Astrocyte (in vitro differentiated cells and primary cell): ENCODE data around the gene DAAM2. TPM values are rescaled to one million over a fixed set of nuclear protein-coding genes. Genes with fewer than 3 reads are reported as not detected.
A peak's percentile ranks its signal among the peaks of the same experiment; 100 is the strongest.

Experiments used
- DNase-seq: peaks from one replicate; pipeline ENCODE4 v3.0.0-alpha.2; 2010; ENCODE audit warnings: low read depth
- FAIRE-seq: peaks from 2 replicates; lab custom pipeline; 2011; peaks lifted over from hg19 to GRCh38; lab: Jason Lieb, UNC
- H2AFZ ChIP-seq: 2 replicates; pipeline ENCODE4 v1.6.0; 2012; ENCODE audit warnings: low read depth, low read length, inconsistent platforms
- H3K27ac ChIP-seq: 2 replicates; pipeline ENCODE4 v1.5.1; 2011; ENCODE audit warnings: low read depth, low read length, inconsistent platforms
- H3K27me3 ChIP-seq: 2 replicates; pipeline ENCODE4 v1.6.0; 2011; ENCODE audit warnings: low read length, inconsistent platforms; ENCODE audit not compliant: insufficient read depth
- H3K36me3 ChIP-seq: 2 replicates; pipeline ENCODE4 v1.5.1; 2011; ENCODE audit warnings: low read length, inconsistent platforms; ENCODE audit not compliant: insufficient read depth
- H3K4me1 ChIP-seq: 2 replicates; pipeline ENCODE4 v1.5.1; 2011; ENCODE audit warnings: low read length, inconsistent platforms; ENCODE audit not compliant: insufficient read depth
- H3K4me2 ChIP-seq: 2 replicates; pipeline ENCODE4 v1.6.0; 2012; ENCODE audit warnings: low read length, inconsistent platforms
- H3K4me3 ChIP-seq: 2 replicates; pipeline ENCODE4 v1.5.1; 2011; ENCODE audit warnings: low read depth, mild to moderate bottlenecking, low read length, inconsistent platforms; ENCODE audit not compliant: insufficient read depth
- H3K79me2 ChIP-seq: 2 replicates; pipeline ENCODE4 v1.6.0; 2012; ENCODE audit warnings: mild to moderate bottlenecking, low read length, inconsistent platforms; ENCODE audit not compliant: insufficient read depth
- H3K9ac ChIP-seq: 2 replicates; pipeline ENCODE4 v1.6.0; 2012; ENCODE audit warnings: mild to moderate bottlenecking, low read length, inconsistent platforms
- H3K9me3 ChIP-seq: 2 replicates; pipeline ENCODE4 v1.5.1; 2012; ENCODE audit warnings: low read depth, mild to moderate bottlenecking, low read length, inconsistent platforms; ENCODE audit not compliant: insufficient read depth
- H4K20me1 ChIP-seq: 2 replicates; pipeline ENCODE4 v1.6.0; 2012; ENCODE audit warnings: low read length, inconsistent platforms; ENCODE audit not compliant: insufficient read depth
- H3K27ac Mint-ChIP-seq: one replicate; pipeline ENCODE4 v1.8.0; 2021; ENCODE audit warnings: mild to moderate bottlenecking, mixed read lengths; ENCODE audit not compliant: unreplicated experiment
- H3K27me3 Mint-ChIP-seq: one replicate; pipeline ENCODE4 v1.8.0; 2021; ENCODE audit warnings: low read depth, mixed read lengths; ENCODE audit not compliant: unreplicated experiment
- H3K36me3 Mint-ChIP-seq: one replicate; pipeline ENCODE4 v1.8.0; 2021; ENCODE audit warnings: low read depth, mixed read lengths; ENCODE audit not compliant: unreplicated experiment
- H3K4me1 Mint-ChIP-seq: one replicate; pipeline ENCODE4 v1.8.0; 2021; ENCODE audit warnings: low read depth, mixed read lengths; ENCODE audit not compliant: unreplicated experiment
- H3K4me3 Mint-ChIP-seq: one replicate; pipeline ENCODE4 v1.8.0; 2021; ENCODE audit warnings: mild to moderate bottlenecking, moderate library complexity, mixed read lengths; ENCODE audit not compliant: unreplicated experiment
- H3K9me3 Mint-ChIP-seq: one replicate; pipeline ENCODE4 v1.8.0; 2021; ENCODE audit warnings: mild to moderate bottlenecking, mixed read lengths; ENCODE audit not compliant: unreplicated experiment
- EZH2 ChIP-seq: IDR thresholded peaks from 2 replicates; pipeline ENCODE4 v1.6.1; 2012; ENCODE audit warnings: mild to moderate bottlenecking, low read length, inconsistent platforms; ENCODE audit not compliant: insufficient read depth
- total RNA-seq: library from RNA; stranded (reverse); gene quantifications from 2 replicates; pipeline ENCODE4 v1.2.1, GENCODE V29; 2021
- TF ChIP-seq, protein P1 (sequence below): IDR thresholded peaks from 2 replicates; pipeline ENCODE4 v1.5.1; 2011; ENCODE audit warnings: low read depth, mild to moderate bottlenecking, inconsistent platforms, low read length, moderate library complexity; ENCODE audit not compliant: insufficient read depth

DAAM2 gene
- total RNA-seq, 1 donor from 2014 or later, result 38.4 TPM

DNA sequence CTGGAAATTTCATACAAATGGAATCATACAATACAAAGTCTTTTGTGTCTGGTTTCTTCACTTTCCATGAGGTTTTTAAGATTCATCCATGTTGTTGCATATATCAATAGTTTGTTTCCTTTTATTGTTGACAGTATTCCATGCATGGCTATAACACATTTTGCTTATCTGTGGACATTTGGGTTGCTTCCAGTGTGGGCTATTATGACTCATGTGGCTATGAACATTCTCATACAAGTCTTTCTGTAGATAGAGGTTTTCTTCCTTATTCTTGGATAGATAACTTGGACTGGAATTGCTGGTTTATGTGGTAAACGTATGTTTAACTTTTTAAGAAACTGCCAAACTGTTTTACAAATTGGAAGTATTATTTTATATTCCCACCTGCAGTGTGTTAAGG lies 36.9 kb upstream of the DAAM2 start:
- Histone ChIP-seq H3K9ac (no peak overlapping the region), H4K20me1 (no peaks in the 10 kb centered on the region), H3K27ac (no peak overlapping the region), H3K4me3 (no peak overlapping the region), H3K79me2 (no peaks in the 10 kb centered on the region), H3K36me3 (no peaks in the 10 kb centered on the region), H3K9me3 (no peaks in the 10 kb centered on the region), H3K4me1 (no peaks in the 10 kb centered on the region), H3K27me3 (peaks cover 3% of the 10 kb centered on the region), H2AFZ (no peak overlapping the region), H3K4me2 (no peak overlapping the region)
- Mint-ChIP-seq H3K9me3 (peaks cover 4% of the 10 kb centered on the region), H3K27ac (no peak overlapping the region), H3K36me3 (no peaks in the 10 kb centered on the region), H3K27me3 (no peaks in the 10 kb centered on the region), H3K4me1 (peaks cover 12% of the 10 kb centered on the region), H3K4me3 (no peak overlapping the region)
- no peak for FAIRE-seq
- TF ChIP-seq, protein P1, sequence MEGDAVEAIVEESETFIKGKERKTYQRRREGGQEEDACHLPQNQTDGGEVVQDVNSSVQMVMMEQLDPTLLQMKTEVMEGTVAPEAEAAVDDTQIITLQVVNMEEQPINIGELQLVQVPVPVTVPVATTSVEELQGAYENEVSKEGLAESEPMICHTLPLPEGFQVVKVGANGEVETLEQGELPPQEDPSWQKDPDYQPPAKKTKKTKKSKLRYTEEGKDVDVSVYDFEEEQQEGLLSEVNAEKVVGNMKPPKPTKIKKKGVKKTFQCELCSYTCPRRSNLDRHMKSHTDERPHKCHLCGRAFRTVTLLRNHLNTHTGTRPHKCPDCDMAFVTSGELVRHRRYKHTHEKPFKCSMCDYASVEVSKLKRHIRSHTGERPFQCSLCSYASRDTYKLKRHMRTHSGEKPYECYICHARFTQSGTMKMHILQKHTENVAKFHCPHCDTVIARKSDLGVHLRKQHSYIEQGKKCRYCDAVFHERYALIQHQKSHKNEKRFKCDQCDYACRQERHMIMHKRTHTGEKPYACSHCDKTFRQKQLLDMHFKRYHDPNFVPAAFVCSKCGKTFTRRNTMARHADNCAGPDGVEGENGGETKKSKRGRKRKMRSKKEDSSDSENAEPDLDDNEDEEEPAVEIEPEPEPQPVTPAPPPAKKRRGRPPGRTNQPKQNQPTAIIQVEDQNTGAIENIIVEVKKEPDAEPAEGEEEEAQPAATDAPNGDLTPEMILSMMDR, result no peak
- TF ChIP-seq EZH2, result no peak
- peak; percentile 49 for DNase-seq

DNA sequence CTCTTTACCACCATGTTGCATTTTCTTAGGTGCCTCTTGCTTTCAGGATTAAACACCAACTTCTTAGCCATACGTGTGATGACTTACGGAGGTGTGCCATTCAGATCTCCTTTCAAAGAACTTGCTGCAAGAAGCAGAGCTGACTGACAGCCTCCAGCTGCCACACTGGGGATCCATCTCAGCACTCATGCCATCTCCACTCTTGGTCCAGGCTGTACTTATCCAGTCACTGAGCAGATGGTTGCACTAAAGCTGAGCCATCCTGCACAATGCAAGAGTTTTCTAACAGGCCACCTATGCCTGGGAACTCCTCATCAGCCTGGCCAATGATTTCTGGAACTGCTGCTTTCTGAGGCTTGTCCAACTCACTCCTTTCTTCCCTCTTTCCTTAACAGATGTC lies 35.6 kb upstream of the DAAM2 start:
- Histone ChIP-seq H3K4me2 (no peak overlapping the region), H3K27me3 (peaks cover 3% of the 10 kb centered on the region), H3K36me3 (no peaks in the 10 kb centered on the region), H3K4me1 (no peaks in the 10 kb centered on the region), H4K20me1 (no peaks in the 10 kb centered on the region), H3K9ac (no peak overlapping the region), H2AFZ (no peak overlapping the region), H3K9me3 (no peaks in the 10 kb centered on the region), H3K4me3 (no peak overlapping the region), H3K79me2 (no peaks in the 10 kb centered on the region), H3K27ac (no peak overlapping the region)
- H3K27me3 Mint-ChIP-seq, result no peaks in the 10 kb centered on the region
- FAIRE-seq (no peak), DNase-seq (no peak)
- peaks cover 12% of the 10 kb centered on the region for H3K4me1 Mint-ChIP-seq
- TF ChIP-seq EZH2, result no peak
- TF ChIP-seq, protein P1, result no peak
- H3K36me3 Mint-ChIP-seq, result no peaks in the 10 kb centered on the region
- H3K27ac Mint-ChIP-seq, result no peak overlapping the region
- peaks cover 4% of the 10 kb centered on the region for H3K9me3 Mint-ChIP-seq
- no peak overlapping the region for H3K4me3 Mint-ChIP-seq

DNA sequence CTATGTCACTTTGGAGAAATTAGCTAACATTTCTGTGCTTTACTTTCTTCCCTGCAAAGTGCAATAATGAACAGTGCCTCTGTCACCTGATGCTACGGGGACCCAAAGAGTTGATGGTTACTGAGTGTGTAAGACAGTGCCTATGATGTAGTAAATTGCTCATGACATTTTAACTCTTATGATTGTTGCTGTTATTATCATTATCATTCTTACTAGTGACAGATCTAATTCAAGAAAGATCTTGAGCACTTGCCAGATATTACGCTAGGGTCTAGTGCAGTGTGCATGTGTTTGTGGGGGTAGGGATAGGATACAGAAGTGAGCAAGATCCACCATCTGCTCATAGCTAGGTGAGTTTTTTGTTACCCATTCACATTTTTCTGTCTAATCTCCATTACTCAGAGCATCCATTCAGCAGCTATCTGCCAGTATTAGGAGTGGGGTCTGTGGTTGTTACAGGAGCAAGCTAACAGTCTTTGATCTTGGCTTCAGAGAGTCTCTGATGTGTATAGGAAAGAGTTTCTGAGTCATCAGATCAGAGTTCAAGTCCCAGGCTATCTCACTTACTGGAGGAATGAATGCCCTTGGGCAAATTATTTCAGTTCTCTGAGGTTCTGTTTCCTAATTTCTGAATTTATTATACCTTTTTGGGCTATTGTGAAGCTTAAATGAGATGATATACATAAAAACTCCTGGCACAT lies 33.1 kb upstream of the DAAM2 start:
- Histone ChIP-seq H3K36me3 (no peaks in the 10 kb centered on the region), H3K4me3 (no peak overlapping the region), H3K27ac (no peak overlapping the region), H2AFZ (no peak overlapping the region), H3K79me2 (no peaks in the 10 kb centered on the region), H3K9ac (no peak overlapping the region), H3K27me3 (peaks cover 3% of the 10 kb centered on the region), H3K9me3 (no peaks in the 10 kb centered on the region), H3K4me1 (no peaks in the 10 kb centered on the region), H4K20me1 (no peaks in the 10 kb centered on the region), H3K4me2 (no peak overlapping the region)
- peaks cover 12% of the 10 kb centered on the region for H3K4me1 Mint-ChIP-seq
- no peak overlapping the region for H3K27ac Mint-ChIP-seq
- FAIRE-seq, result no peak
- H3K36me3 Mint-ChIP-seq, result no peaks in the 10 kb centered on the region
- TF ChIP-seq, protein P1, result no peak
- TF ChIP-seq EZH2, result no peak
- peaks cover 4% of the 10 kb centered on the region for H3K9me3 Mint-ChIP-seq
- no peak for DNase-seq
- peaks cover 5% of the 10 kb centered on the region for H3K27me3 Mint-ChIP-seq
- no peak overlapping the region for H3K4me3 Mint-ChIP-seq
